ENCODE data around the gene TNXB.
"Not testable (repeated sequence)": the region's sequence is repeated elsewhere in the genome, so short reads cannot be mapped to it uniquely, and the experiment has no call there.

Gene TNXB

GRCh38 chr6:32107406-32107805 lies 1.7 kb downstream of the TNXB start:
- Histone ChIP-seq H3K36me3 (ENCODE audit: control insufficient read depth, insufficient read depth, low read length) (peaks cover 2% of the 10 kb centered on the region), H3K4me3 (replicated peaks; ENCODE audit: low read depth, low read length) (no peak overlapping the region), H3K27me3 (replicated peaks; ENCODE audit: control insufficient read depth, insufficient read depth, low read length) (no peaks in the 10 kb centered on the region; the same call in 1 of the 2 replicates)
- no peak for DNase-seq (ENCODE audit: extremely low read depth, insufficient read length)
- no peak for TF ChIP-seq CTCF (IDR thresholded peaks at IDR 0.05; ENCODE audit: insufficient read depth, low read length, poor library complexity, severe bottlenecking)

- TF ChIP-seq CTCF (IDR thresholded peaks at IDR 0.05; ENCODE audit: insufficient read depth, low read length, poor library complexity, severe bottlenecking), result no peak
- Histone ChIP-seq H3K27me3 (replicated peaks; ENCODE audit: control insufficient read depth, insufficient read depth, low read length) (no peaks in the 10 kb centered on the region; the same call in 1 of the 2 replicates), H3K4me3 (replicated peaks; ENCODE audit: low read depth, low read length) (no peak overlapping the region), H3K36me3 (ENCODE audit: control insufficient read depth, insufficient read depth, low read length) (no peaks in the 10 kb centered on the region)
- no peak for DNase-seq (ENCODE audit: extremely low read depth, insufficient read length)
Observed at GRCh38 chr6:32105433-32105832, 3.7 kb downstream of the TNXB start.

- H3K27me3 ChIP-seq (replicated peaks; ENCODE audit: control insufficient read depth, insufficient read depth, low read length), result no peaks in the 10 kb centered on the region; the same call in 1 of the 2 replicates
- H3K4me3 ChIP-seq (replicated peaks; ENCODE audit: low read depth, low read length), result no peak overlapping the region
- TF ChIP-seq CTCF (IDR thresholded peaks at IDR 0.05; ENCODE audit: insufficient read depth, low read length, poor library complexity, severe bottlenecking), result no peak
Observed at GRCh38 chr6:32102255-32102654, 6.9 kb downstream of the TNXB start.

GRCh38 chr6:32100251-32100650 lies 8.9 kb downstream of the TNXB start:
- H3K27me3 ChIP-seq (replicated peaks; ENCODE audit: control insufficient read depth, insufficient read depth, low read length); H3K36me3 ChIP-seq (ENCODE audit: control insufficient read depth, insufficient read depth, low read length); H3K4me3 ChIP-seq (replicated peaks; ENCODE audit: low read depth, low read length); DNase-seq (ENCODE audit: extremely low read depth, insufficient read length): not testable (repeated sequence)

More at GRCh38 chr6:32102255-32102654, 6.9 kb downstream of the TNXB start:
- DNase-seq (ENCODE audit: extremely low read depth, insufficient read length), result no peak
- H3K36me3 ChIP-seq (ENCODE audit: control insufficient read depth, insufficient read depth, low read length), result no peaks in the 10 kb centered on the region

GRCh38 chr6:32097364-32097763 lies 11.8 kb downstream of the TNXB start:
- no peaks in the 10 kb centered on the region; the same call in 1 of the 2 replicates for H3K27me3 ChIP-seq (replicated peaks; ENCODE audit: control insufficient read depth, insufficient read depth, low read length)

More at GRCh38 chr6:32097364-32097763, 11.8 kb downstream of the TNXB start:
- H3K4me3 ChIP-seq (replicated peaks; ENCODE audit: low read depth, low read length), result no peak overlapping the region
- H3K36me3 ChIP-seq (ENCODE audit: control insufficient read depth, insufficient read depth, low read length), result no peaks in the 10 kb centered on the region
- no peak for DNase-seq (ENCODE audit: extremely low read depth, insufficient read length)
- TF ChIP-seq CTCF (IDR thresholded peaks at IDR 0.05; ENCODE audit: insufficient read depth, low read length, poor library complexity, severe bottlenecking), result no peak
